A549 (cell line): ENCODE measurements around the gene TTF2. TPM values are rescaled to one million over a fixed set of nuclear protein-coding genes. Genes with fewer than 3 reads are reported as not detected.

Experiments
- ATAC-seq, 2 experiments: fragments of 200-7000 bp in 1 of 2; fragments of >200 bp in 1 of 2; cut with Nextera tagmentation in 1 of 2; cut with Tn5 transposase in 1 of 2; 3 replicates each; pipeline versions ENCODE4 v1.8.0 to v1.9.1; 2018 to 2020; ENCODE audit warnings: mild to moderate bottlenecking in 1 of 2, moderate library complexity in 1 of 2
- CTCF ChIA-PET: fragments of 300-600 bp; sonication (Branson Sonifier 250); formaldehyde crosslinking; extraction: SDS; loops from one replicate; lab custom pipeline; 2021; ENCODE audit warnings: antibody characterized with exemption, inconsistent platforms; lab: Yijun Ruan, JAX
- POLR2A ChIA-PET: fragments of 350-600 bp; formaldehyde crosslinking; extraction: SDS; loops from one replicate; lab custom pipeline; 2021; ENCODE audit warnings: antibody characterized with exemption, inconsistent platforms; lab: Yijun Ruan, JAX
- DNase-seq, 2 experiments: peaks; one replicate each; pipeline versions ENCODE4 v3.0.0 to v3.0.0-alpha.2; 2011 to 2016; ENCODE audit warnings: low read depth in 1 of 2, low spot score in 1 of 2
- FAIRE-seq: peaks from 2 replicates; lab custom pipeline; 2011; peaks lifted over from hg19 to GRCh38; lab: Jason Lieb, UNC
- H3K27ac ChIP-seq, 2 experiments: fragments of >200 bp; sonication (Bioruptor Twin); formaldehyde crosslinking; 3 replicates each; pipeline ENCODE4 v1.5.1; 2016 to 2017
- H3K4me1 ChIP-seq: fragments of >200 bp; sonication (Bioruptor Twin); formaldehyde crosslinking; 3 replicates; pipeline ENCODE4 v1.6.1; 2016
- H3K4me2 ChIP-seq: fragments of >200 bp; sonication (Bioruptor Twin); formaldehyde crosslinking; 3 replicates; pipeline ENCODE4 v1.6.1; 2016
- H3K4me3 ChIP-seq: fragments of >200 bp; sonication (Bioruptor Twin); formaldehyde crosslinking; 3 replicates; pipeline ENCODE4 v1.5.1; 2016
- H3K9me3 ChIP-seq: fragments of >200 bp; sonication (Bioruptor Twin); formaldehyde crosslinking; 3 replicates; pipeline ENCODE4 v1.6.1; 2016
- ATOH8 ChIP-seq: fragments of 250-450 bp; sonication (Bioruptor Pico); IDR thresholded peaks from 2 replicates; pipeline ENCODE4 v1.5.0; 2020; ENCODE audit warnings: low read depth, mild to moderate bottlenecking, moderate library complexity
- BHLHE40 ChIP-seq: IDR thresholded peaks from 2 replicates; pipeline ENCODE4 v1.6.1; 2012; ENCODE audit warnings: low read depth, low read length, inconsistent platforms
- CBX2 ChIP-seq: fragments of 200-600 bp; sonication (generic); IDR thresholded peaks from 2 replicates; pipeline ENCODE4 v1.6.1; 2016; ENCODE audit warnings: low read depth, mild to moderate bottlenecking, borderline replicate concordance
- CBX8 ChIP-seq: fragments of 200-600 bp; sonication (generic); IDR thresholded peaks from 2 replicates; pipeline ENCODE4 v1.6.1; 2016
- CEBPB ChIP-seq, 2 experiments: fragments of >200 bp in 1 of 2; sonication (Bioruptor Twin) in 1 of 2; formaldehyde crosslinking in 1 of 2; IDR thresholded peaks; 2 replicates each; pipeline ENCODE4 v1.6.1; 2012 to 2016
- CHD2 ChIP-seq: fragments of 150-350 bp; IDR thresholded peaks from 2 replicates; pipeline ENCODE4 v1.6.1; 2014; ENCODE audit warnings: low read length; ENCODE audit not compliant: partially characterized antibody
- E2F6 ChIP-seq: IDR thresholded peaks from 2 replicates; pipeline ENCODE4 v1.6.1; 2012; ENCODE audit warnings: low read depth, borderline replicate concordance
- EHMT2 ChIP-seq: fragments of 200-600 bp; sonication (generic); IDR thresholded peaks from 2 replicates; pipeline ENCODE4 v1.6.1; 2016; ENCODE audit warnings: antibody characterized with exemption, low read depth, mild to moderate bottlenecking, moderate library complexity
- ELK1 ChIP-seq: fragments of 150-350 bp; IDR thresholded peaks from 2 replicates; pipeline ENCODE4 v1.6.1; 2014; ENCODE audit warnings: low read depth, mild to moderate bottlenecking, low read length
- EP300 ChIP-seq, 2 experiments: fragments of >200 bp; sonication (Bioruptor Twin); formaldehyde crosslinking; IDR thresholded peaks; 2 replicates in 1 of 2; 3 replicates in 1 of 2; pipeline ENCODE4 v1.6.1; 2016 to 2017
- ESRRA ChIP-seq: fragments of 150-350 bp; IDR thresholded peaks from 2 replicates; pipeline ENCODE4 v1.6.1; 2014; ENCODE audit warnings: mild to moderate bottlenecking, low read length, borderline replicate concordance
- FOSL2 ChIP-seq, 2 experiments: fragments of 450-650 bp in 1 of 2; fragments of >200 bp in 1 of 2; sonication (Bioruptor Twin) in 1 of 2; formaldehyde crosslinking; IDR thresholded peaks; 2 replicates each; pipeline versions ENCODE4 v1.5.0 to v1.6.1; 2016 to 2020; ENCODE audit warnings: mild to moderate bottlenecking in 1 of 2, moderate library complexity in 1 of 2
- FOXS1 ChIP-seq: fragments of 250-450 bp; sonication (Bioruptor Pico); IDR thresholded peaks from 2 replicates; pipeline ENCODE4 v1.5.0; 2020; ENCODE audit warnings: mild to moderate bottlenecking, moderate library complexity
- HDAC2 ChIP-seq: fragments of 200-600 bp; sonication (generic); IDR thresholded peaks from 2 replicates; pipeline ENCODE4 v1.6.1; 2016
- HES2 ChIP-seq: fragments of >200 bp; sonication (Bioruptor Twin); formaldehyde crosslinking; IDR thresholded peaks from 2 replicates; pipeline ENCODE4 v1.6.1; 2016
- HEYL ChIP-seq: fragments of 250-450 bp; sonication (Bioruptor Pico); IDR thresholded peaks from 2 replicates; pipeline ENCODE4 v1.8.0; 2021; ENCODE audit warnings: mild to moderate bottlenecking, moderate library complexity
- KDM1A ChIP-seq: fragments of 200-600 bp; sonication (generic); IDR thresholded peaks from 2 replicates; pipeline ENCODE4 v1.6.1; 2016; ENCODE audit warnings: low read depth, mild to moderate bottlenecking
- KDM5A ChIP-seq: fragments of 200-600 bp; sonication (generic); IDR thresholded peaks from 2 replicates; pipeline ENCODE4 v1.6.1; 2016; ENCODE audit warnings: antibody characterized with exemption, mild to moderate bottlenecking
- MAX ChIP-seq: IDR thresholded peaks from 2 replicates; pipeline ENCODE4 v1.6.1; 2012
- MYC ChIP-seq: IDR thresholded peaks from 2 replicates; pipeline ENCODE4 v1.6.1; 2012; ENCODE audit warnings: mild to moderate bottlenecking, inconsistent platforms, low read length, improper control_type of control experiment, borderline replicate concordance
- NFE2L2 ChIP-seq: fragments of 150-350 bp; conservative IDR thresholded peaks from 2 replicates; pipeline ENCODE4 v1.6.1; 2014; ENCODE audit warnings: low read length
- NPAS2 ChIP-seq: fragments of 250-450 bp; sonication (Bioruptor Pico); IDR thresholded peaks from 2 replicates; pipeline ENCODE4 v1.8.0; 2022; ENCODE audit warnings: mild to moderate bottlenecking, moderate library complexity, borderline replicate concordance
- PHF8 ChIP-seq: fragments of 200-600 bp; sonication (generic); IDR thresholded peaks from 2 replicates; pipeline ENCODE4 v1.6.1; 2016; ENCODE audit warnings: low read depth, mild to moderate bottlenecking, antibody characterized with exemption, moderate library complexity, borderline replicate concordance
- POLR2A ChIP-seq: IDR thresholded peaks from 2 replicates; pipeline ENCODE4 v1.6.1; 2012; ENCODE audit warnings: mild to moderate bottlenecking, low read length
- RARB ChIP-seq: fragments of 250-450 bp; sonication (Bioruptor Pico); IDR thresholded peaks from 2 replicates; pipeline ENCODE4 v1.8.0; 2021; ENCODE audit warnings: mild to moderate bottlenecking, moderate library complexity
- RNF2 ChIP-seq: fragments of 200-600 bp; sonication (generic); IDR thresholded peaks from 2 replicates; pipeline ENCODE4 v1.6.1; 2016; ENCODE audit warnings: low read depth, mild to moderate bottlenecking, antibody characterized with exemption, moderate library complexity, borderline replicate concordance
- ZC3H11A ChIP-seq: fragments of 450-650 bp; IDR thresholded peaks from 2 replicates; pipeline ENCODE4 v1.6.1; 2014; ENCODE audit warnings: antibody characterized with exemption, mild to moderate bottlenecking
- ZFP36 ChIP-seq: fragments of 450-650 bp; IDR thresholded peaks from 2 replicates; pipeline ENCODE4 v1.6.1; 2014; ENCODE audit warnings: borderline replicate concordance; ENCODE audit not compliant: partially characterized antibody
- ZNF302 ChIP-seq: fragments of 250-450 bp; sonication (Bioruptor Pico); IDR thresholded peaks from 2 replicates; pipeline ENCODE4 v1.9.0; 2021; ENCODE audit warnings: inconsistent platforms, mild to moderate bottlenecking, moderate library complexity
- WGBS: methylation state at CpG from one replicate; pipeline ENCODE4 v1.1.6; 2017; ENCODE audit errors: missing lambda C conversion rate; 5-methylcytosine and 5-hydroxymethylcytosine counted together
- polyA plus RNA-seq, 4 experiments: library from polyadenylated mRNA; depleted of rRNA in 3 of 4; stranded (reverse); fragments of >200 nt; fragmentation: RNase III in 1 of 4; extraction: RNeasy Plus Mini Kit Qiagen cat#74134 plus additional on column Dnase treatment in 1 of 4; gene quantifications; 2 replicates in 3 of 4; 3 replicates in 1 of 4; pipeline ENCODE4 v1.2.3, GENCODE V29; 2011 to 2017

Gene TTF2
- polyA plus RNA-seq, 2 of the 4 experiments (the other 2 are of a cell fraction), result 16.5 to 26.6 TPM

GRCh38 chr1:117022114-117022513 is 38.0 kb upstream of the TTF2 start:
- Histone ChIP-seq H3K27ac (no peak overlapping the region), H3K9me3 (no peaks in the 10 kb centered on the region), H3K4me2 (no peak overlapping the region), H3K4me3 (no peak overlapping the region), H3K4me1 (no peaks in the 10 kb centered on the region)
- POLR2A ChIA-PET, result no interaction called here
- 40% methylated on average over 3 of the region's 3 CpGs for WGBS
- CTCF ChIA-PET, result no interaction called here
- DNase-seq, result no peak
- FAIRE-seq, result no peak
- no peak for TF ChIP-seq ELK1
- no peak for TF ChIP-seq CBX8
- TF ChIP-seq POLR2A, result no peak
- TF ChIP-seq EHMT2, result no peak
- TF ChIP-seq PHF8, result no peak
- TF ChIP-seq EP300 (IDR thresholded peaks at IDR 0.05), result no peak
- TF ChIP-seq BHLHE40, result no peak
- no peak for TF ChIP-seq ESRRA
- no peak for TF ChIP-seq KDM1A
- ATAC-seq, result no peak

- Histone ChIP-seq H3K4me3 (no peak overlapping the region), H3K4me2 (no peak overlapping the region), H3K4me1 (no peaks in the 10 kb centered on the region), H3K27ac (no peak overlapping the region), H3K9me3 (no peaks in the 10 kb centered on the region)
- FAIRE-seq, result no peak
- ChIA-PET POLR2A (no interaction called here), CTCF (interaction anchor here (1.2 kb wide), 1 partner anchor 288 kb away, joined by 4 read pairs; no protein-coding TSS in a partner anchor)
- WGBS, result 81% methylated on average over 7 of the region's 7 CpGs
- no peak for TF ChIP-seq PHF8
- TF ChIP-seq HDAC2, result no peak
- TF ChIP-seq ZNF302 (CRISPR knock-in tag), result no peak
- TF ChIP-seq CEBPB (IDR thresholded peaks at IDR 0.05), result no peak
- TF ChIP-seq KDM5A, result no peak
- no peak for TF ChIP-seq NFE2L2
- no peak for TF ChIP-seq RNF2
- TF ChIP-seq CHD2, result no peak
- TF ChIP-seq RARB (CRISPR knock-in tag), result no peak
- no peak for TF ChIP-seq ESRRA
- TF ChIP-seq EP300 (IDR thresholded peaks at IDR 0.05), result no peak
- TF ChIP-seq BHLHE40, result no peak
- TF ChIP-seq ZFP36, result no peak
- no peak for TF ChIP-seq CBX2
- TF ChIP-seq ZC3H11A, result no peak
- TF ChIP-seq MAX, result no peak
- ATAC-seq, result no peak
- no peak for DNase-seq
Observed at GRCh38 chr1:117025568-117025967, 34.6 kb upstream of the TTF2 start.

- Histone ChIP-seq H3K9me3 (no peaks in the 10 kb centered on the region), H3K4me2 (no peak overlapping the region), H3K27ac (no peak overlapping the region), H3K4me1 (no peaks in the 10 kb centered on the region), H3K4me3 (no peak overlapping the region)
- no peak for TF ChIP-seq CBX2
- TF ChIP-seq ZC3H11A, result no peak
- TF ChIP-seq ATOH8 (CRISPR knock-in tag), result no peak
- no peak for TF ChIP-seq BHLHE40
- TF ChIP-seq MYC, result no peak
- no peak for TF ChIP-seq FOSL2 (IDR thresholded peaks at IDR 0.05)
- TF ChIP-seq FOSL2 (CRISPR knock-in tag; IDR thresholded peaks at IDR 0.05), result no peak
- TF ChIP-seq FOXS1 (CRISPR knock-in tag), result no peak
- TF ChIP-seq CBX8, result no peak
- no peak for TF ChIP-seq E2F6
- TF ChIP-seq ZFP36, result no peak
- TF ChIP-seq NPAS2 (CRISPR knock-in tag), result no peak
- no peak for TF ChIP-seq HES2
- TF ChIP-seq HEYL (CRISPR knock-in tag), result no peak
- TF ChIP-seq EHMT2, result no peak
- TF ChIP-seq RARB (CRISPR knock-in tag), result no peak
- FAIRE-seq, result no peak
- CTCF ChIA-PET, result interaction anchor here (1.2 kb wide), 1 partner anchor 289 kb away, joined by 4 read pairs; no protein-coding TSS in a partner anchor
- no peak for DNase-seq
- WGBS, result 76% methylated on average over 6 of the region's 6 CpGs
- POLR2A ChIA-PET, result no interaction called here
- no peak for ATAC-seq
Observed at GRCh38 chr1:117026361-117026760, 33.8 kb upstream of the TTF2 start.
